ENCODE results near the gene HFE.
A peak's percentile ranks its signal among the peaks of the same experiment; 100 is the strongest.
"Not testable (repeated sequence)": the region's sequence is repeated elsewhere in the genome, so short reads cannot be mapped to it uniquely, and the experiment has no call there.

Gene HFE, protein sequence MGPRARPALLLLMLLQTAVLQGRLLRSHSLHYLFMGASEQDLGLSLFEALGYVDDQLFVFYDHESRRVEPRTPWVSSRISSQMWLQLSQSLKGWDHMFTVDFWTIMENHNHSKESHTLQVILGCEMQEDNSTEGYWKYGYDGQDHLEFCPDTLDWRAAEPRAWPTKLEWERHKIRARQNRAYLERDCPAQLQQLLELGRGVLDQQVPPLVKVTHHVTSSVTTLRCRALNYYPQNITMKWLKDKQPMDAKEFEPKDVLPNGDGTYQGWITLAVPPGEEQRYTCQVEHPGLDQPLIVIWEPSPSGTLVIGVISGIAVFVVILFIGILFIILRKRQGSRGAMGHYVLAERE

DNA sequence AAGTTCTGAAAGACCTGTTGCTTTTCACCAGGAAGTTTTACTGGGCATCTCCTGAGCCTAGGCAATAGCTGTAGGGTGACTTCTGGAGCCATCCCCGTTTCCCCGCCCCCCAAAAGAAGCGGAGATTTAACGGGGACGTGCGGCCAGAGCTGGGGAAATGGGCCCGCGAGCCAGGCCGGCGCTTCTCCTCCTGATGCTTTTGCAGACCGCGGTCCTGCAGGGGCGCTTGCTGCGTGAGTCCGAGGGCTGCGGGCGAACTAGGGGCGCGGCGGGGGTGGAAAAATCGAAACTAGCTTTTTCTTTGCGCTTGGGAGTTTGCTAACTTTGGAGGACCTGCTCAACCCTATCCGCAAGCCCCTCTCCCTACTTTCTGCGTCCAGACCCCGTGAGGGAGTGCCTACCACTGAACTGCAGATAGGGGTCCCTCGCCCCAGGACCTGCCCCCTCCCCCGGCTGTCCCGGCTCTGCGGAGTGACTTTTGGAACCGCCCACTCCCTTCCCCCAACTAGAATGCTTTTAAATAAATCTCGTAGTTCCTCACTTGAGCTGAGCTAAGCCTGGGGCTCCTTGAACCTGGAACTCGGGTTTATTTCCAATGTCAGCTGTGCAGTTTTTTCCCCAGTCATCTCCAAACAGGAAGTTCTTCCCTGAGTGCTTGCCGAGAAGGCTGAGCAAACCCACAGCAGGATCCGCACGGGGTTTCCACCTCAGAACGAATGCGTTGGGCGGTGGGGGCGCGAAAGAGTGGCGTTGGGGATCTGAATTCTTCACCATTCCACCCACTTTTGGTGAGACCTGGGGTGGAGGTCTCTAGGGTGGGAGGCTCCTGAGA, at the start of gene HFE:
TSS of gene HFE (plus strand) at position 146 of the 832 bp plus-strand sequence. CDS start at position 158, 12 bp downstream.
- DNase-seq, result peak; percentile 73

DNA sequence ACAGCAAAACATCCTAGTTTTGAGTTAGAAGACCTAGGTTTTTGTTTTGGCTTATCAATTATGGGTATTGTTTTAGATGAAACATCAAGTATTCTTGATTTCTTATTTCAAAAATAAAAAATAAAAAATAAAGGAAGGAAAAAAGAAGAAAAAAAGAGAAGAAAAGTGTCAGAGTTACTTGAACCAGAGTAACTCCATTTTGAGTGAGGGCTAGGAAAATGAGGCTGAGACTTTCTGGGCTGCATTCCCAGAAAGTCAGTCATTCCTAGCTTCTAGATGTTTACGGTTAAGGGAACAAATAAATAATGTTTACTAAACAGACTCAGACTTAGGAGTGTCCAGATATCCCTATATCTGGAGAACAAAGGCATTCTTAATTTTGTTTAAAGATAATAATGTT, 45.3 kb upstream of the HFE start:
- no peak for DNase-seq

GRCh38 chr6:26043384-26044139, 43.7 kb upstream of the HFE start:
- peak; percentile 99 for DNase-seq

- peak; percentile 70 for DNase-seq
These were observed 42.8 kb upstream of the HFE start for GRCh38 chr6:26044140-26045064.

GRCh38 chr6:26045065-26045927, 41.9 kb upstream of the HFE start:
- DNase-seq, result peak; percentile 98

- DNase-seq, result no peak
These were observed 41.3 kb upstream of the HFE start for GRCh38 chr6:26045928-26046368.

GRCh38 chr6:26047329-26047728, 39.9 kb upstream of the HFE start:
- DNase-seq, result not testable (repeated sequence)

DNA sequence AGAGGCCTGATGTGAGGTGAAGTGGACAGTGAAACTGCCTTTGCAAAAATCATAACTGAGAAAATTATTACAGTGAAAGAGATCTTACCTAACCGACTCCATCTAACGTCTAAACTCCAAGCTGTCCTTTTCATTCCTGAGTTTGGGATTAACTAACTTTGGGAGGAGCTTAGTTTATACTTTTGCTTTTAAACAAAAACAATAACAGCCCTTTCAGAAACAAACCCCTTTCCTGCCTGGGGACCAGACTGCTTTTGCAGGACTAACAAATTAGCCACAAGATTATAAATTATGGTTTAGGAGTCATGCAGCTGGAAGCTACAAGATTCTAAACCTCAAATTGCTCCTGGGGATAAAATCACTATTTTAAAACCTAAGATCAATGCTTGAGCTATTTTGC, 38.6 kb upstream of the HFE start:
- DNase-seq, result no peak

GRCh38 chr6:26051665-26052310, 35.4 kb upstream of the HFE start:
- DNase-seq, result no peak

DNA sequence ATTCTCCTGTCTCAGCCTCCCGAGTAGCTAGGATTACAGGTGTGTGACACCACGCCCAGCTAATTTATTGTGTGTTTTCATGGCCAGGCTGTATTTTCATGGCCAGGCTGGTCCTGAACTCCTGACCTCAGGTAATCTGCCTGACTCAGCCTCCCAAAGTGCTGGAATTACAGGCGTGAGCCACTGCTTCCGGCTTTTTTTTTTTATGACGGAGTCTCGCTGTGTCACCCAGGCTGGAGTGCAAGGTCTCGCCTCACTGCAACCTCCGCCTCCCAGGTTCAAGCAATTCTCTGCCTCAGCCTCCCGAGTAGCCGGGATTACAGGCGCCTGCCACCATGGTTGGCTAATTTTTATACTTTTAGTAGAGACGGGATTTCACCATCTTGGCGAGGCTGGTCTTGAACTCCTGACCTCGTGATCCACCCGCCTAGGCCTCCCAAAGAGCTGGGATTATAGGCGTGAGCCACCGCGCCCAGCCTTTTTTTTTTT, 34.4 kb upstream of the HFE start:
- DNase-seq, result not testable (repeated sequence)

GRCh38 chr6:26053992-26054780, 33.0 kb upstream of the HFE start:
- DNase-seq, result peak; percentile 39

- DNase-seq, result peak; percentile 96
These were observed 32.2 kb upstream of the HFE start for GRCh38 chr6:26054781-26055718.

DNA sequence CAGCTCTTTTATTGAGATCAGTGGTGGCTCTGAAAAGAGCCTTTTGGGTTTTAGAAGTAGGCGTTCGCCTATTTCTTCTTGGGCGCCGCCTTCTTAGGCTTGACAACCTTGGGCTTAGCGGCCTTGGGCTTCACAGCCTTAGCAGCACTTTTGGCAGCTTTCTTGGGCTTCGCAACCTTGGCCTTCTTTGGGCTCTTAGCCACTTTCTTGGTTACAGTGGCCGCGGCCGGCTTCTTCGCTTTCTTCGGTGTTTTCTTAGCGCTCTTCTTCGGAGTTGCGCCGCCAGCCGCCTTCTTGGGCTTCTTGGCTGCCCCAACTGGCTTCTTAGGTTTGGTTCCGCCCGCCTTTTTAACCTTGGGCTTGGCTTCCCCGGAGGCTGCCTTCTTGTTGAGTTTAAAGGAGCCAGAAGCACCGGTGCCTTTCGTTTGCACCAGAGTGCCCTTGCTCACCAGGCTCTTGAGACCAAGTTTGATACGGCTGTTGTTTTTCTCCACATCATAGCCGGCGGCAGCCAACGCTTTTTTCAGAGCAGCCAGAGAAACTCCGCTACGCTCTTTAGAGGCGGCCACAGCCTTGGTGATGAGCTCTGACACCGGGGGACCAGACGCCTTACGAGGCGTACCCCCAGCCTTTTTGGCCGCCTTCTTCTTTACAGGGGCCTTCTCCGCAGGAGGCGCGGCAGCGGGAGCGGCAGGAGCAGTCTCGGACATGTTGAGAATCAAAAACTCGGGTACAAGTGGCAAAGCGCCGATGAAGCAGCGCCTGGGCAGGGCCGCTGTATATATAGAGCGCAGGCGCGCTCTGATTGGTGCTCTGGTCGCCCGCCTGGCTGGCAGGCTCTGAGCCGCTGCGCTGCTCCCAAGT, 31.3 kb upstream of the HFE start:
- peak; percentile 90 for DNase-seq

GRCh38 chr6:26056583-26057350, 30.5 kb upstream of the HFE start:
- peak; percentile 37 for DNase-seq

DNA sequence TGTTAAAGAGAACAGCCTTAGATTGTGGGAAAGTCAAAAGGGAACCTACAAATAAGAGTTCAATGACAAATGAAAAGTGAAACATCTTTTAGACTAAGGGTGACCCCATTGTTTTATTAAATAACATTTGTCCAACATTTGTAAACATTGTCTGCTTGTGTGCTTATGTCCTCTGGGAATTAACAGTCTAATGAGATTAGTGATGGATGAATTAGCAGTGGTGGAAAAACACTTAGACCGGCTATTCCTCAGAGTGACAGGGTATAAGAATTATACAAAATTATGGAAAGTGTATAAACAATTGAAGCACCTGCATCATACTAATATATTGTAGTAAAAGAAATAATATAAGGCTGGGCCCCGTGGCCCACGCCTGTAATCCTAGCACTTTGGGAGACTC, 29.3 kb upstream of the HFE start:
- no peak for DNase-seq

GRCh38 chr6:26058477-26059033, 28.7 kb upstream of the HFE start:
- DNase-seq, result not testable (repeated sequence)
